ENCODE results near the gene XYLT2.

The XYLT2 gene

GRCh38 chr17:50352072-50352692 is 6.3 kb downstream of the XYLT2 start:
- DNase-seq = no peak

- DNase-seq = no peak
Measured at GRCh38 chr17:50352693-50353599, 7.0 kb downstream of the XYLT2 start.

DNA sequence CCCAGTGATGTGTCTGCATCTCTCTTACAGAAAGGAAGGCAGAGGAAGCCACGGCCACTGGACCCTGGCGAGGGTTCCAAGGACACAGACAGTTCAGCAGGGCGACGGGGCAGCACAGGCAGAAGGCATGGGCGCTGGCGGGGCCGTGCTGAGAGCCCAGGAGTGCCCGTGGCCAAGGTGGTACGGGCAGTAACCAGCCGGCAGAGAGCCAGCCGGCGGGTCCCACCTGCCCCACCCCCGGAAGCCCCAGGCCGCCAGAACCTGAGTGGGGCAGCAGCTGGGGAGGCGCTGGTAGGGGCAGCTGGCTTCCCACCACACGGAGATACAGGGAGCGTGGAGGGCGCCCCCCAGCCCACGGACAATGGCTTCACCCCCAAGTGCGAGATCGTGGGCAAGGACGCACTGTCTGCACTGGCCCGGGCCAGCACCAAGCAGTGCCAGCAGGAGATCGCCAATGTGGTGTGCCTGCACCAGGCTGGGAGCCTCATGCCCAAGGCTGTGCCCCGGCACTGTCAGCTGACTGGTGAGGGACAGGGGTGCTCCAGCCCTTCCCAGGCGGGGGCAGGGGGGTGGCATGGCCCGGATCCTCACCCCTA is 7.8 kb downstream of the XYLT2 start:
- no peak for DNase-seq

DNA sequence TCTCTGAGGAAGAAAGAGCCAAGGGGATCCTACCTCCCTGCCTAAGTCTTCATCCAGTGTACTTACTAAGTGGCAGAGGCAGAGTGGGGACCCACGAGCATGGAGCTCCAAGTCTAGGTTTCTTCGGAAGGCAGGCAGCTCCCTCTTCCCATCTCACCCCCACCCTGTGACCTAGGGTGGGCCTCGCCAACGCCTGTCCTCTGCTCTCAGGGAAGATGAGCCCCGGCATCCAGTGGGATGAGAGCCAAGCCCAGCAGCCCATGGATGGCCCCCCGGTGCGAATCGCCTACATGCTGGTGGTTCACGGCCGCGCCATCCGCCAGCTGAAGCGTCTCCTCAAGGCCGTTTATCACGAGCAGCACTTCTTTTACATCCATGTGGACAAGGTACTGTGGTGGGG is 8.3 kb downstream of the XYLT2 start:
- no peak for DNase-seq

DNA sequence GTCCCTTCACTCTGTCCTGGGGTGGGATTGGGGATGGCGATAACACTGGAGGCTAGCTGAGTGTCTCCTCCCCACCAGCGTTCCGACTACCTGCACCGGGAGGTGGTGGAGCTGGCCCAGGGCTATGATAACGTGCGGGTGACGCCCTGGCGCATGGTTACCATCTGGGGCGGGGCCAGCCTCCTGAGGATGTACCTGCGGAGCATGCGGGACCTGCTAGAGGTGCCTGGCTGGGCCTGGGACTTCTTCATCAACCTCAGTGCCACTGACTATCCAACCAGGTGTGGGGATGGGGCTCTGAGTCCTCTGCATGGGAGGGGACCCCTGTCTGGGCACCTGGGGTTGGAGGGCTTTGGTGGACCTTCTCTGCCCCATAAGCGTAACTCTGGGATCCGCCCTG is 8.8 kb downstream of the XYLT2 start:
- no peak for DNase-seq

GRCh38 chr17:50355336-50355700 is 9.4 kb downstream of the XYLT2 start:
- no peak for DNase-seq

- no peak for DNase-seq
Measured at GRCh38 chr17:50355701-50356341, 9.9 kb downstream of the XYLT2 start.

- DNase-seq = no peak
Measured at GRCh38 chr17:50356418-50356817, 10.5 kb downstream of the XYLT2 start.

DNA sequence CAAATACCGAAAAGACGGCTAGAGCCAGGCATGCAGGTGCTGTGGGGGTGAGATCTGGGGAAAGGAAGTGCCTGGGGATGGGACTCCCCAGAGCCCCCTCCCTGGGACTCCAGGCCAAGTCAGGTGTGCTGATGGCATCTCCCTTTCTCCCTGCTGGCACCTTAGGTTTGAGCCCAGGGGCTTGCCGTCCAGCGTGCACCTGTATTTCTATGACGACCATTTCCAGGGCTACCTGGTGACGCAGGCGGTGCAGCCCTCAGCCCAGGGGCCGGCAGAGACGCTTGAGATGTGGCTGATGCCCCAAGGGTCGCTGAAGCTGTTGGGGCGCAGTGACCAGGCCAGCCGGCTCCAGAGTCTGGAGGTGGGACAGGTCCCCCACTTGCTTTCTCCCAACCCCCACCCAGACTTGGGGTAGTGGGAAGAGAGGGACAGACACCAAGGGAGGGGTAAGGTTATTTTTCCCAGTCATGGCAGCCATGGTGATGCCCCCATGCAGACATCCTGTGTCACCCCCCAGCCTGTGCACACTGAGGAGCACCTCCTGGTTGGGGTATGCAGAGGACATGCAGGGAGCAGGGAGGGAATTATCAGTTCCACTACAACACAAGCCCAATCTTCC is 11.1 kb downstream of the XYLT2 start:
- DNase-seq = no peak

DNA sequence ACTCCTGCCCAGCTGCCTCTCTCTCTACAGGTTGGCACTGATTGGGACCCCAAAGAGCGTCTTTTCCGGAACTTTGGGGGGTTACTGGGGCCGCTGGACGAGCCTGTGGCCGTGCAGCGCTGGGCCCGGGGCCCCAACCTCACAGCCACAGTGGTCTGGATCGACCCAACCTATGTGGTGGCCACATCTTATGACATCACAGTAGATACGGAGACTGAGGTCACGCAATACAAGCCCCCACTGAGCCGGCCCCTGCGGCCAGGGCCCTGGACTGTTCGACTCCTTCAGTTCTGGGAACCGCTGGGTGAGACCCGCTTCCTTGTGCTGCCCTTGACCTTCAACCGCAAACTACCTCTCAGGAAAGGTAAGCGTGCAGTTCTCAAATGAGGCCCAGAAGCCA is 12.3 kb downstream of the XYLT2 start:
- DNase-seq = no peak

DNA sequence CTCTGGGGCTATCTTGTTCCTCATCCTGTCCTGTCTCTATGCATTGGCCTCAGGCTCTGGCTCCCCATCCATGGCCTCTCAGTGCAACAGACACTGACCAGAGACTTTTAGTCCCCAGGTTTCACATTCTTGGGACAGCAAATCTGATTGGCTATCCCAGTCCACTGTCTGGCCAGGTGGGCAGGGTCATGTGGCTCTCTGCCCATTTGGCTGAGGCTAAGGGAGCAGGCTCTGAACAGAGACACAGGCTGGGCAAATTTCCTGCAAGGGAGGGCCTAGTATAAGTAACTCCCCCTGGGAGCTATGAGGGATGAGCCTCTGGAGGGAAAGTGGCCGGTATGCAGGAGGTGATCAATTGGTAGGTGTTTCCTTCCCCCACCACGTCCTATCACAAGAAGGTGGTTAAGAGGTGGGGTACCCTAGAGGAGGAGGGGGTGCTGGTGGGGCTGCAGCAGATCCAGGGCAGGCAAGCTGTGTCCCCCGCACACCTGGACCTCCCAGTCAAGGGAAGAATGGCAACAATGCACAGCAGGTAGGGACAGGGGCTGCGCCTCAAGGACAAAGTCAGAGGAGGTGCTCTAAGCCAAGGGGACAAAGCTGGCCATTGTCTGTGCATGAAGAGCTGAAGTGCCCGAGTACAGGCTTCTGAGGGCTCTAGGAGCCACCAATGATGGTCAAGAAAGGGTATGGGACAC is 13.2 kb downstream of the XYLT2 start:
- DNase-seq = no peak

DNA sequence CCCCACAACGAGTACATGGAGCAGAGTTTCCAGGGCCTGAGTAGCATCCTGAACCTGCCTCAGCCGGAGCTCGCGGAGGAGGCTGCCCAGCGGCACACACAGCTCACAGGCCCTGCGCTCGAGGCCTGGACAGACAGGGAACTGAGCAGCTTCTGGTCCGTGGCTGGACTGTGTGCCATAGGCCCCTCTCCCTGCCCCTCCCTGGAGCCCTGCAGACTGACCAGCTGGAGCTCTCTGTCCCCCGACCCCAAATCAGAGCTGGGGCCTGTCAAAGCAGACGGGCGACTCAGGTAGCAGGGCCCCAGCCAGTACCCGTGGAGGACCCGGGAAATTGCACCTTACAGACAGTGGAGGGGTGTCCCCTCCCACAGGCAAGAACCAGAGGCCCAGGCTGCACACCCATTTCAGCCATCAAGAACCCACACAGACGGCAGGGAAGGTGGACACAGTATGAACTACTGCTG is 14.1 kb downstream of the XYLT2 start:
- DNase-seq = no peak

DNA sequence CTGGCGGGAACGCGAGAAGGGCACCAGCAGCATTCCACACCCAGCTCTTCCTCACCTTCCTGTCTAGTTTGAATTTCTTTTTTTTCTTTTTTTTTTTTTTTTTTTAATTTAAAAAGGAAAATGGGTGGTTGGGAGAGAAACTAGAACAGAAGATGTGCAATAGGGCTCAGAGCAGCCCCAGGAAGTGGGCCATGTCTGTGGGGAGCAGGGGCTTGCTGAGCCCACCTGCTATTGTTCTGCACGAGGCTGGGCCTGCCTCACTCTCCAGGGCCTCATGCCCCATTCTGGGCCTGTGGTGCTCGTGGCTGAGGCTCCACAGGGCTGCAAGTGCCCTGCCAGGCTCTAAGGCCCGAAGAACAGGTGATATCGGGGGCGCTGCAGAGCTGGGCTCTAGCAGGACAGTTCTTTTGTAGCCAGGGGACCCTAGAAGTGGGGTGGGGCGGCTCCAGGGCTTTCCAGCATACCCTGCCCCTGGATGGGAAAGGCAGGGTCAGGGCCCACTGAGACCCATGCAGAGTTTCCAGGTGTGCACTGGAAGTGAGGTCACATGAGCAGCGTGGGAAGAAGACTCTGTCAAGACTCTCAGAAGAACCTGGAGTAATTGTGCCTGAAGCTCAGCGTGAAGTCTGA is 14.7 kb downstream of the XYLT2 start:
- DNase-seq = no peak

- no peak for DNase-seq
Measured at GRCh38 chr17:50361561-50362480, 15.9 kb downstream of the XYLT2 start.

DNA sequence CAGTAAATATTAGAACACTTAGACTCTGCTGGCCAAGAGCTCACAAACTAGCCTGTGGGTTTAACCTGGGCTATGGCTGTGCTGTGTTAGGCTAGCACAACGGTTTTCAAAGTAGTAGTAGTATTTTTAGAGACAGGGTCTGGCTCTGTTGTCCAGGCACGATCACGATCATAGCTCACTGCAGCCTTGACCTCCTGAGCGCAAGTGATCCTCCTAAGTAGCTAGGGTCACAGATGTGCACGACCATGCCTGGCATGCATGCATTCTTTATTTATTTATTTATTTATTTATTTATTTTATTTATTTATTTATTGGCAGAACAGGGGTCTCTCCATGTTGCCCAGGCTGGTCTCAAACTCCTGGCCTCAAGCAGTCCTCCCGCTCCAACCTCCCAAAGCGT is 16.7 kb downstream of the XYLT2 start:
- no peak for DNase-seq

- no peak for DNase-seq
Measured at GRCh38 chr17:50363217-50364060, 17.5 kb downstream of the XYLT2 start.

GRCh38 chr17:50364061-50364458 is 18.1 kb downstream of the XYLT2 start:
- no peak for DNase-seq

DNA sequence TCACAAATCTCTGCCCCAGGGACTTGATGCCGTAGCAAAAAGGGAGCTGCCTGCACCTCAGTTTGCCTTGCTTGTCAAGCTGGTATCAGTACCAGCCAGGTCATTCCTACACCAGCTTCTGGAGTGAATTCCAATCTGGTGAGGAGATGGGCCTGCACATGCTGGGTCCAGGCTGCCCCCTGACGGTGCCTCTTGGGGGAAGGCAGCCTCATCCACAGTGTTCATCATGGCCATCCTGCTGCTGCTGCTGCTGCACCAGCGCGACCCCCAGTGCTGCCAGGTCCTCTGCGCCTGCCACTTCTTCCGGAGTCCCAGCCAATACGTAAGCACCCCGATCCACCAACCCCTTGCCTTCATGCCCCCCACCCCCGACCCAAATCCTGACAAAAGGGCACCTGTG is 18.8 kb downstream of the XYLT2 start:
- no peak for DNase-seq

DNA sequence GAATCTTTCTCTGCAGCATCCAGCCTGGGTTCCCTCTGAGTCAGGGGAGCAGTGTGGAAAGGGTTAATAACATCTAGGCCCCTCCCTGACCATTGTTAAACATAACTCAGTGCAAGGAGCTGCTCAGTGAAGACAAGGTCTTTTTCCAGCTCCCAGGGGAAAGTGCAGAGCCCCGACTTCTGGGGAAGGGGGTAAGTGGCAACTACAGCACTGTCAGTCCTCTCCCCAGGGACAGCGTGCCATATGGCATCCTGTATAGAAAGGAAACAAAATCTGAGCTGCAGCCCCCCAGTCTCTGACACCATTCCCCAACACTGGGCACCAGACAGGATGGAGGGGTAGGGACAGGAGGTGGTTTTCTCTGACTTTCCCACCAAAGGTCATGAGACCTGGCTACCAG is 19.2 kb downstream of the XYLT2 start:
- DNase-seq = no peak
